ENCODE data around the gene FKBP2.

Gene FKBP2

DNA sequence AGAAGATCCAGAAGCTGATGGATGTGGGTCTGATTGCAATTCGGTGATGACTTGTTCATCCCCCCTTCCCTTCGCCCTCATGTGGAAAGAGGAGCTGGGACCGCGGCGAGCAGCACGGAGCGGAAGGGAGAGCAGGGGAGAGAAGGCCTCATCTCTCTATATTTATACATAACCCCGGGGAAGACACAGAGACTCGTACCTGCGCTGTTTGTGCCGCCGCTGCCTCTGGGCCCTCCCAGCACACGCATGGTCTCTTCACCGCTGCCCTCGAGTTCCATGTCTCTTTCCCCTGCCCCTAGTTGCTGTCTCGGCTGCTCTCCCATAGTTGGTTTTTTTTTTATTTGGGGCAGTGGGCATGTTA, 36.8 kb upstream of the FKBP2 start:
- H3K36me3 ChIP-seq (ENCODE audit: insufficient read depth, insufficient read length, low read length): peaks cover 89% of the 10 kb centered on the region
- H3K9me3 ChIP-seq (ENCODE audit: insufficient read depth, low read length): no peaks in the 10 kb centered on the region
- H3K4me1 ChIP-seq (ENCODE audit: insufficient read depth, insufficient read length): peaks cover 23% of the 10 kb centered on the region
- no peak overlapping the region for H3K4me3 ChIP-seq (ENCODE audit: insufficient read length, low read depth)
- TF ChIP-seq SUZ12 (IDR thresholded peaks at IDR 0.05; ENCODE audit: extremely low read depth, insufficient read depth, insufficient read length): no peak
- TF ChIP-seq ZNF274 (IDR thresholded peaks at IDR 0.05; ENCODE audit: low read depth, low read length): no peak
- no peak for TF ChIP-seq YY1 (IDR thresholded peaks at IDR 0.05; ENCODE audit: insufficient read depth, insufficient read length)
- DNase-seq (ENCODE audit: low read depth, low spot score): no peak
- H3K27me3 ChIP-seq (ENCODE audit: insufficient read depth, insufficient read length): no peaks in the 10 kb centered on the region
- H3K9ac ChIP-seq (ENCODE audit: insufficient read length, low read depth): peak overlapping the region; percentile 9

DNA sequence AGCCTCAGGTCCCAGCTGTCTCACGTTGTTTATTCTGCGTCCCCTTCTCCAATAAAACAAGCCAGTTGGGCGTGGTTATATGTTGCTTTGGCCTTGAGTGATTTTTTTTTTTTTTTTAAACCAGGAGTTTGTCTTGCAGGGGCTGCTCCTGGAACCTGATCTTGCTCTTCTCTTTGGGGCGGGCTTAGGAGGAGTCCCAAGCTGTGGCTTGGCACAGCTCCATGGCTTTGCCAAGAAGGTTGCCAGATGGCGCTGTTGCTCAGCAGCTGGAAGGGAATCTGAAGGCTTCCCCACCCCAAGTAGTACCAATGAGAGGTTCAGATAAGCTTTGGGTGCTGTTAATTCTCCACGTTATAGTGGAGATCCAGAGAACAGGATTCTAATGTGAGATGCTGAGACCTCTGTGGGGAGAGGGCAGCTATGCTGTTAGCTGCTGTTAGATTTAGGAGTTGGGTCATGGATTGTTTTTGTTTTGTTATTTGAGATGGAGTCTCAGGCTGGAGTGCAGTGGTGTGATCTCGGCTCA, 36.4 kb upstream of the FKBP2 start:
- no peak for TF ChIP-seq SUZ12 (IDR thresholded peaks at IDR 0.05; ENCODE audit: extremely low read depth, insufficient read depth, insufficient read length)
- TF ChIP-seq YY1 (IDR thresholded peaks at IDR 0.05; ENCODE audit: insufficient read depth, insufficient read length): no peak
- no peak for TF ChIP-seq ZNF274 (IDR thresholded peaks at IDR 0.05; ENCODE audit: low read depth, low read length)
- H3K9me3 ChIP-seq (ENCODE audit: insufficient read depth, low read length): no peaks in the 10 kb centered on the region
- DNase-seq (ENCODE audit: low read depth, low spot score): peak; percentile 78
- peaks cover 23% of the 10 kb centered on the region for H3K4me1 ChIP-seq (ENCODE audit: insufficient read depth, insufficient read length)
- no peaks in the 10 kb centered on the region for H3K27me3 ChIP-seq (ENCODE audit: insufficient read depth, insufficient read length)
- no peak overlapping the region for H3K4me3 ChIP-seq (ENCODE audit: insufficient read length, low read depth)
- H3K9ac ChIP-seq (ENCODE audit: insufficient read length, low read depth): no peak overlapping the region
- peaks cover 90% of the 10 kb centered on the region for H3K36me3 ChIP-seq (ENCODE audit: insufficient read depth, insufficient read length, low read length)

DNA sequence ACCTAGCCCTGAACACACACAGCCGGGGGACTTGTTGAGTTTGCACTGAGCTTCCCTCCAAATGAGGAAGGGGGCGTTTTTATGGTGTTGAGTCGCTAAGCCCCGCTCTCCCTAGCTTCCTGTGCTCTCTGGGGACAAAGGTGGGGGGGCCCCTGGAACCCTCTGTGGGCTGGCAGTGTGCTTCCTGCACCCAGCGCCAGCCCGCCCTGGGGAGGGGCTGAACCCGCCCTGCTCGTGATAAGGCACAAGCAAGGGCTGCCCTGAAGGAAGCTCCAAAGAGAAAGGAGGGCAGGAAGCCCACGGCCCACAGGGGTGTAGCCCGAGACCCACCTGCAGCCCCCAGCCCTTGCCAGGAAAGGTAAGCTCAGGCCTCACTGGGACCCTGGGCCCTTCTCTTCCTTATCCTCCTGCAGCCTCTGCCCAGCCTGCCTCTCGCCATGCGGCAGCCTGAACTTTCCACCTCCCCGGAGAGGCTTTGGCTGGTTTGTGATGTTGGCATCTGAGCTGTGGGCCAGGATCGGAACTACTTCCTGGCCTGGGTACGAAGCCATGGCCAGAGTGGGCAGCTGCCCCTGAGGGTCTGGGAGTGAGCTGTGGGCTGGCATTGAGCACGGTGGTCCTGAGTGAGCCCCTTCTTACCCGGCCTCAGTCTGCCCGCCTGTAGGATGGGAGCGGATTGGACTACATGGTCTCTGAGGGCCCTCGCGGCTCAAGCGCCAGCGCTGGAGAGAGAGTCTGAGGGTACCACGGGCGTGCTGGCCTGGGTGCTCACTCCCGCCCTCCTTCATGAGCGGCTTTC, 34.2 kb upstream of the FKBP2 start, which contains the start of gene FERMT3:
FERMT3 (plus strand) TSS at position 265 of the 799 bp plus-strand sequence. CDS start 644 bp downstream, outside the sequence.
- DNase-seq (ENCODE audit: low read depth, low spot score): no peak
- Histone ChIP-seq H3K4me1 (ENCODE audit: insufficient read depth, insufficient read length) (peaks cover 23% of the 10 kb centered on the region), H3K9ac (ENCODE audit: insufficient read length, low read depth) (peak within 1 kb of the TSS; percentile 9), H3K27me3 (ENCODE audit: insufficient read depth, insufficient read length) (no peaks in the 10 kb centered on the region), H3K4me3 (ENCODE audit: insufficient read length, low read depth) (no peak within 1 kb of the TSS), H3K9me3 (ENCODE audit: insufficient read depth, low read length) (no peaks in the 10 kb centered on the region), H3K36me3 (ENCODE audit: insufficient read depth, insufficient read length, low read length) (peaks cover 77% of the 10 kb centered on the region)
- no peak for TF ChIP-seq YY1 (IDR thresholded peaks at IDR 0.05; ENCODE audit: insufficient read depth, insufficient read length)

DNA sequence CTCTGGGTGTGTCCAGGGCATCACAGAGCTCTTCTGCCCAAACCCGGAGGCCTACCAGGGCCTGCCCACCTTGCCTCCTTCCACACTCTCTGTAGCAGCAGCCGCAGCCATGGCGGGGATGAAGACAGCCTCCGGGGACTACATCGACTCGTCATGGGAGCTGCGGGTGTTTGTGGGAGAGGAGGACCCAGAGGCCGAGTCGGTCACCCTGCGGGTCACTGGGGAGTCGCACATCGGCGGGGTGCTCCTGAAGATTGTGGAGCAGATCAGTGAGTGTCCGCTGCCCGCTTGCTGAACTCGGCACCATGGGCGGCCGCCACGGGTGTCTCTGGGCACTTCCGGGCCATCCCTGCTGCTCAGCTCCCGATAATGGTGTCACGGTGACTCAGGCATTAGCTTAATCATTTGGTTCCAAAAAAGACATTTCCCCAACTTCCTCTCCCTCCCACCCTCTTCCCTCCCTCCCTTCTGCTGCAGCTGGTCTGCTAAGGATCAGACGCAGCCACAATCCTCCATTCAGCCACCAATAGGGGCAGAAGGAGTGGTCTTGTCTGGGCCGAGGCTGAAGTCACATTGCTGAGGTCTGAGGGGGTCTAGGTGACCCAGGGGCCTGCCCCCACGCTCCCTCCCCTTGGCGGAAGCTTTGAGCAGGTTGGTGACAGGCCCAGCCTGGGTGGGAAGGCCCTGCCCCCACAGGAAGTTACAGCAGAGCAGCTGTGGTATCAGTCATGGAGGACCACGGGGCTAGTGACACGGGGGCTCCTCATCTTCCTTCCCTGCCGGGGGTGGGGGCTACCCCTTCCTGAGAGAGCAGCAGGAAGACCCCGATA, 33.4 kb upstream of the FKBP2 start:
- peaks cover 77% of the 10 kb centered on the region for H3K36me3 ChIP-seq (ENCODE audit: insufficient read depth, insufficient read length, low read length)
- no peak for DNase-seq (ENCODE audit: low read depth, low spot score)
- peak overlapping the region; percentile 9 for H3K9ac ChIP-seq (ENCODE audit: insufficient read length, low read depth)
- peaks cover 23% of the 10 kb centered on the region for H3K4me1 ChIP-seq (ENCODE audit: insufficient read depth, insufficient read length)
- no peaks in the 10 kb centered on the region for H3K27me3 ChIP-seq (ENCODE audit: insufficient read depth, insufficient read length)
- no peaks in the 10 kb centered on the region for H3K9me3 ChIP-seq (ENCODE audit: insufficient read depth, low read length)
- H3K4me3 ChIP-seq (ENCODE audit: insufficient read length, low read depth): no peak overlapping the region
- no peak for TF ChIP-seq ZNF274 (IDR thresholded peaks at IDR 0.05; ENCODE audit: low read depth, low read length)
- TF ChIP-seq YY1 (IDR thresholded peaks at IDR 0.05; ENCODE audit: insufficient read depth, insufficient read length): no peak

DNA sequence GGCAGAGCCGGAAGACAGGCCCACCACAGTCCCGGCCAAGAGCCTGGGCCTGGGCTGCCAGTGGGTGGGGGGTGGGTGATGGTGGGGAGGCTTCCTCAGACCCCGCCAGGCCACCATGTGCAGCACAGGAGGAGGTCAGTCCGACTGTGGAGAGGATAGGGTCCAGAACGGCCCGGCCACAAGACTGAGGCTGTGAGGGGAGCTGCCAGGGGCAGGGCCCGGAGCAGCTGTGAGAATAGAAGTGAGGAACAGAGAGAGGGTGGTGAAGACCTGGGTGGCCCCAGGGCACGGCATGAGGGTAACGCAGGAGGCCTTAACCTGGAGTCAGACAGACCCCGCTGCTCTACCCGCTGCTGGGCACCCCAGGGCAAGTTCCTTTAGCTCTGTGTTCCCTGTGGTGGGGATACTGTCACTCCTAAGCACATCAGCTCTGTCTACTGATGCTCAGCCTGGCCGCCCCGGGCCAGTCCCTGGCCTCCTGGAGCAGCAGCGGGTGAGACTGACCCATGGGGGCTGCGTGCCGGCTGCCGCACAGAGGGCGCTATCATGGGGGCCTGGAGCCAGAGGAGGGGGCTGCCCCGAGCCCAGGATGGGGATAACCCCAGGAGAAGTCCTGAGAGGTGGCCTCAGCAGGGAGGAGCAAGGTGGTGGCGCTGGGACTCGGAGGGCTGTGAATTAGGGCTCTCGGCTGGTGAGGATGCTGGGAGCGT, 32.7 kb upstream of the FKBP2 start:
- H3K4me1 ChIP-seq (ENCODE audit: insufficient read depth, insufficient read length): peaks cover 23% of the 10 kb centered on the region
- H3K9ac ChIP-seq (ENCODE audit: insufficient read length, low read depth): peak overlapping the region; percentile 9
- no peak for DNase-seq (ENCODE audit: low read depth, low spot score)

DNA sequence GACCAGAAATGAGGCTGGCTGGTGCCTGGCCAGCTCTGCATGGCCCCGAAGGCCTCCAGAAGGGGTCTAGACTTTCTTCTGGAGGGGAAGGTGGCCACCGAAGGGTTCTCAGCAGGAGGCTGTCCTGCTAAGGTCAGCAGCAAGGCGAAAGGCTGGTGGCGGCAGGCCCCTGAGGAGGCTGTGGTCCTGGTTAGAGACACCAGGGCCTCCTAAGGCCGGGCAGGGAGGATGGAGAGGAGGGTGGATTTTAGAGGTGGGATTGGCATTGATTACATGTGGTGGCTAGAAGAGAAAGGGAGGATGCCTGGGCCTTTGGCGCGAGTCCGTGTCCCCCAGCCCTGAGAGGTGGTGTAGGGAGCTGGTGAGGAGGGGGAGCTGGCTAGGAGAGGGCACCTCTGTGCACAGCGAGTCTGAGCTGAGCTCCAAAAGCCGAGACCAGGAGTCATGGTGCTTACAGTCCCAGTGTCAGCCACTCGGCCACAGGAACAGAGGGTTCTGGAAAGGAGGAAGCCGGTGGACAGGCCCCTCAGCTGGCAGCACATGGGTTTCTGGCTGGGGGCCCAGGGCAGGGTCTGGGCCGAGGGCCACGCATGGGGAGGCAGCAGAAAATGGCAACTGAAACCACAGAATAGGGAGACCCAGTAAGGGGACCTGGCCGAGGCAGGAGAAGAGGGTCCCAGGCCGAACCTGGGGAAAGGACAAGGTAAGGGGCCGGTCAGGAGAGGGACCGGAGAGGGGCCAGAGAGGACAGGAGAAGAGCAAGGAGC, 31.9 kb upstream of the FKBP2 start:
- H3K4me1 ChIP-seq (ENCODE audit: insufficient read depth, insufficient read length): peaks cover 20% of the 10 kb centered on the region
- H3K36me3 ChIP-seq (ENCODE audit: insufficient read depth, insufficient read length, low read length): peaks cover 64% of the 10 kb centered on the region
- no peak overlapping the region for H3K9ac ChIP-seq (ENCODE audit: insufficient read length, low read depth)
- H3K27me3 ChIP-seq (ENCODE audit: insufficient read depth, insufficient read length): no peaks in the 10 kb centered on the region
- H3K4me3 ChIP-seq (ENCODE audit: insufficient read length, low read depth): no peak overlapping the region
- H3K9me3 ChIP-seq (ENCODE audit: insufficient read depth, low read length): no peaks in the 10 kb centered on the region
- TF ChIP-seq ZNF274 (IDR thresholded peaks at IDR 0.05; ENCODE audit: low read depth, low read length) (no peak), YY1 (IDR thresholded peaks at IDR 0.05; ENCODE audit: insufficient read depth, insufficient read length) (no peak)
- DNase-seq (ENCODE audit: low read depth, low spot score): no peak

More for the DNA sequence above, 32.7 kb upstream of the FKBP2 start:
- no peaks in the 10 kb centered on the region for H3K27me3 ChIP-seq (ENCODE audit: insufficient read depth, insufficient read length)
- TF ChIP-seq SUZ12 (IDR thresholded peaks at IDR 0.05; ENCODE audit: extremely low read depth, insufficient read depth, insufficient read length) (no peak), YY1 (IDR thresholded peaks at IDR 0.05; ENCODE audit: insufficient read depth, insufficient read length) (no peak), ZNF274 (IDR thresholded peaks at IDR 0.05; ENCODE audit: low read depth, low read length) (no peak)
- H3K36me3 ChIP-seq (ENCODE audit: insufficient read depth, insufficient read length, low read length): peaks cover 72% of the 10 kb centered on the region
- no peaks in the 10 kb centered on the region for H3K9me3 ChIP-seq (ENCODE audit: insufficient read depth, low read length)
- no peak overlapping the region for H3K4me3 ChIP-seq (ENCODE audit: insufficient read length, low read depth)
